C1 segment of cervical spinal cord (tissue), 14 donors: Measurements from ENCODE around the gene TAB2.
A peak's percentile ranks its signal among the peaks of the same experiment; 100 is the strongest.
"Not testable (repeated sequence)": the region's sequence is repeated elsewhere in the genome, so short reads cannot be mapped to it uniquely, and the experiment has no call there.

Experiments used
- DNase-seq, 14 donors: peaks; one replicate each; lab custom pipeline; 2025; lab: John Stamatoyannopoulos, UW

TAB2 gene

GRCh38 chr6:149443411-149444181 lies 126.1 kb downstream of the TAB2 start:
- peak in 5 of 14 donors; percentile 6 to 44 (median 17) for DNase-seq

DNA sequence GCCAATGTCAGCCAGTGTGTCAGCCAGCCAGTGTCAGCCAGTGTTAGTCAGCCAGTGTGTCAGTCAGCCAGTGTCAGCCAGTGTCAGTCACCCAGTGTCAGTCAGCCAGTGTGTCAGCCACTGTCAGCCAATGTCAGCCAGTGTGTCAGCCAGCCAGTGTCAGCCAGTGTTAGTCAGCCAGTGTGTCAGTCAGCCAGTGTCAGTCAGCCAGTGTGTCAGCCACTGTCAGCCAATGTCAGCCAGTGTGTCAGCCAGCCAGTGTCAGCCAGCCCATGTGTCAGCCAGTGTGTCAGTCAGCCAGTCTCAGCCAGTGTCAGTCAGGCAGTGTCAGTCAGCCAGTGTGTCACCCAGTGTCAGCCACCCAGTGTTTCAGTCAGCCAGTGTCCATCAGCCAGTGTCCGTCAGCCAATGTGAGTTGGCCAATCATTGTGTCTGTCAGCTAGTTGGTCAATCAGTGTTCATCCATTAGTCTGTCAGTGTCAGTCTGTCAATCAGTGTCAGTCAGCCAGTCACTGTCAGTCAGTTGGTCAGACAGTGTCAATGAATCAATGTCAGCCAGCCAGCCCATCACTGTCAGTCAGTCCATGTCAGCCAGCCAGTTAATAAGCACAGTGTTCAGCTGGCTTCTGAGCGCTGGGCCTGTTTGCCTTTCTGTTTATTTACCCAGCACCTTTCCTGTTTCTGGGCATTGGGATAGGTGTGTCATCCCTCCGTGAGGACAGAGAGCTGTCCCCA lies 127.0 kb downstream of the TAB2 start:
- DNase-seq: not testable (repeated sequence)

DNA sequence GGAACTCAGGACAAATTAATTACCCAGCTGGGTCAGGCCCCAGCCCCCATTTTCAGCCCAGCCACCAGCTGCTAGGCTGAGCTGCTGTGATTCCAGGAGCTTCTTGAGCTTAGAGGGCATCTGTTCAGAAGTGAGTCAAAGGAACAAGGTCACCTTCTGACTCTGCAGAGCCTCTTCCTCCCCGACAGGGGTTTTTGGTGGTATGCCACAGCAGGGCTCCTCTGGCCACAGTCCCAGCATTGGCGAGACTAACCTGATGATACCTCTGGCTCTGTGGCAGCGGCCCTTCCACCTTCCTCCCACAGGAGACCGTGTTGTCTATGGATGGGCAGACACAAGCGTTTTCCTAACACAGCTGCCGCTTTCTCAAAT lies 127.6 kb downstream of the TAB2 start:
- no peak for DNase-seq

DNA sequence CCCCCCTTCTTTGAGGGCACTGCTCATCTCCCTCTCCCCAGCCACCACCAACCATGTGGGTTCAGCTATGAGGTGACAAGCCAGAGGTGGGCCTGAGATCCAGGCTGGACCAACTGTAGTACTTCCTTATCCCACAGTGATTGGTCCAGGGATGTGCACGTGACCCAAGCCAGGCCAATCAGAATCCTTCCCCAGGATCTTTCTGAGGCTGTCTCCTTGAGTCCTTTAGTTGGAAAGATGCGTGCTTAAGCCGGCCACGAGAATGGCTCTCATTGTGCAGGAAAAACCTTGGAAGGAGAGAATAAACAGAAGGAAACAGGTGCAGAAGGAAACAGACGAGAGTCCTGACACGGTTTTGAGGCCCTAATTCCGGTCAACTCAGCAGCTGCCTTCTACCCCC lies 128.1 kb downstream of the TAB2 start:
- DNase-seq: no peak

DNA sequence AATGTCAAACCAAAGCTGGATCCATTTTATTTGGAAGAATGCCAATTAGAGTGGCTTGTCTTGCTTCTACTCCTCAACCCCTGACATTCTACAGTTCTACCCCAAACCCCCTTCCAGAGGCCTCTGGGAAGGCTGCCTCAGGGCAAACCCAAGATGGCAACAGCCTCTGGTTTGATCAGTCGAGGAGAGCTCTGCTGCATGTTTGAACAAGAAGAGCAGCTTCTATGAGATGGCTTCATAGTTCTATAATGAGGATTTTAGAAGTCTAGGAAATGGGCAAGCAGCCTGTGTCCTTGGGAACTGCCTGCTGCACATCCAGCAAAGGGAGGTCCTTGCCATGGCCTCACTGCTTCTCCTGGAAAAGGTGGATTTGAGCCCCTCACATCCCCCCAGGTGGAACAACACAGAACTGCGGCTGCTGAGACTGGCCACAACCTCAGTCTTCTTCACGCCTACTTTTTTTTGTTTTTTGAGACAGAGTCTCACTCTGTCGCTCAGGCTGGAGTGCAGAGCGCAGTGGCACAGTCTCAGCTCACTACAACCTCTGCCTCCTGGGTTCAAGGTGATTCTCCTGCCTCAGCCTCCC lies 129.4 kb downstream of the TAB2 start:
- no peak for DNase-seq

GRCh38 chr6:149448821-149449453 lies 131.4 kb downstream of the TAB2 start:
- DNase-seq: no peak

GRCh38 chr6:149449831-149450678 lies 132.5 kb downstream of the TAB2 start:
- DNase-seq: no peak

- DNase-seq: peak in 8 of 14 donors; percentile 9 to 57 (median 20)
Observed at GRCh38 chr6:149450679-149451375, 133.3 kb downstream of the TAB2 start.

GRCh38 chr6:149451376-149452036 lies 134.0 kb downstream of the TAB2 start:
- DNase-seq: peak in 1 of 14 donors; percentile 57

DNA sequence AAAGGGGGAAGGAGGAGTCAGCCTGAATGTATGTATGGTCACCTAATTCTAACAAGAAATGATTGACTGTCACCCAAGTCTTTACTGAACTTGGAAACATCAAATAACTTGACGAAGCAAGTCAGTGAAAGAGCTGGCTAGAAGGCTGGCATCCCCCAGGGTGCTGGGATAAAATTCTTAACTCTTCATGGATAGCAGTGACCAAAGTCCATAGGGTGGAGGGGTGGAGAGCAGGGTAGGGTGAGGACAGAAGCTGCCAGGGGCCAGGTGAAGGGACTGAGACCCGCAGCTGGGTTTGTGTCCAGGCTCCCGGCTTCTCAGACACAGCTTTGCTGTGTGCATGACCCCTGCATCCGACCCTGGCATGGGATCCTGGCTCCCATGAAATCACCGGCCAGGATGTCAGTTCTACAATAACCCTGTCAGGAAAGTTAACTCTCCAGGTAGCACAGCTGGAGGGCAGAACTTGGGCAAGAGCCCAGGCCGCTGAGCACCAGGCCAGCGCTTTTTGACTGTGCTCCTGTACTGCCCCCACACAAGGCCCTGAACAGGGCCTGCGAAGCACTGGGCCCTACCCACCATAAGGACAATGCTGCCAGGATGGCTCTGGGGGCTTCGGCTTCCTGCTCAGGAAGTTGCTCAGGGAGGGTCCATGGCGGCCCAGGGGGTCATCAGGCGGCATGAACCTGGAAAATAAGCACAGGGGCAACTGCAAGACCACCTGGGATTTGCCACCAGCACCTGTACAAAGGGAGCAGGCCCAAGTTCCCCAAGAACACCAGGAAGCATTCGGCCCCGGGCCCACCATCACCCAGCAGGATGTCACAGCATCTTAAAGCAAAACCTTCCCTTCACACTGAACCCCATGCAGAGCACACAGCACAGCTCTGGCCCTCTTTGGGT lies 134.8 kb downstream of the TAB2 start:
- no peak for DNase-seq

DNA sequence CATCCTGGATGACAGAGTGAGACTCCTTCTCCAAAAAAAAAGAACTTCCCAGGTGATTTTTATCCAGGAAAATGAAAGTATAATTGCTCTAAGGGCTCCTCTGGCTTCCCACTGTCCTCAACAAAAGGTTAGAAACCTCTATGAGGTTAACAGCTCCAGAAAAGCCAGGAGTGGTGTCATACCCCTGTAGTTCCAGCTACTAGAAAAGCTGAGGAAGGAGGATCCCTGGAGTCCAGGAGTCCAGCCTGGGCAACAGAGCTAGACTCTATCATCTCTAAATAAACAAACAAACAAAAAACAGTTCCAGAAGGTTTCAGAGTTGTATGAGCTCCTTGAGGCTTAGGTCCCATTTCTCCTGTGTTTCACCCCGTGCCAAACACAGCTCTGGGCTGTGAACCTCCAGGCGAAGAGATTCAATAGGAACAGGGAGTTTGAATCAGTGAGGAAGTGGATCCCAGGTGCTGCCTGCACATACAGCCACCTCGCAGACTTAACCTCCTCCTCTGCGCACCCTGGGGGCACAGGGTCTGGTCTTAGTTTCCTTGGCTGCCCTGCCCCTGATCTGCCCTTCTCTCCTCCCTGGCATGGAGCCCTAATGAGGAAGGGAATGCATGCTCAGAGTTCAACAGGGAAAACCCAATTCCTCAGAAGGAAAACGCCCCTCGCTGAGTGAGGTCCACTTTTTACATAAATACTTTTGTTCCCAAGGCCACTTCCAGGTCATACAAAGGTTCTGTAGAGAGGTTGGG lies 136.3 kb downstream of the TAB2 start:
- no peak for DNase-seq

GRCh38 chr6:149454346-149454848 lies 136.9 kb downstream of the TAB2 start:
- DNase-seq: peak; percentile 23 to 90 (median 76)

- DNase-seq: no peak
Observed at GRCh38 chr6:149455031-149455732, 137.7 kb downstream of the TAB2 start.

- no peak for DNase-seq
Observed at GRCh38 chr6:149456311-149457021, 139.0 kb downstream of the TAB2 start.

DNA sequence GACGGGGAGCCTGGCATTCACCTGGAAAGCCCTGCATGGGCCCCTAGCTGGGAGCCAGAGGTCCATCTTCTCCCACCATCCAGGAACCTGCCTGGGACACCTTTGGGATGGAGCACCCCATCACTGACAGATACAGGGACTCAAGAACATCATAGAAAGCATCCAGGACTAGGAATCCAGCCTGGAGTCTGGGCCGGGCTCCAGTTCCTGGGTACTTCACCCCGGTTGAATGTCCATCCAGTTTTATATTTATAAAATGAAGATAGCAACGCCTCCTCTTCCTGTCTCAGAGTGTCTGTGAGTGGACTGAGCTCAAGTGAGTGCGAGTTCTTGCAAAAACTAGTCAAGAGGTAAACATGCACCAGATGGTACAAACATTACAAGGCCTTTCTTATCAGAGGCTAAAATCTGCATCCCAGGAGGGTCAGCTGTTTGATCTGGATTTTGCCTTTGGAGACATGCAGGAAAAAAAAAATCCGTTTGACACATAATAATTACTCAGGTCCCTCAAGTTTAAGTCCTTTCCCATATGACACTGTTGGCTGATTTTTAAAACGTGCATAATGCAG lies 139.9 kb downstream of the TAB2 start:
- DNase-seq: no peak

DNA sequence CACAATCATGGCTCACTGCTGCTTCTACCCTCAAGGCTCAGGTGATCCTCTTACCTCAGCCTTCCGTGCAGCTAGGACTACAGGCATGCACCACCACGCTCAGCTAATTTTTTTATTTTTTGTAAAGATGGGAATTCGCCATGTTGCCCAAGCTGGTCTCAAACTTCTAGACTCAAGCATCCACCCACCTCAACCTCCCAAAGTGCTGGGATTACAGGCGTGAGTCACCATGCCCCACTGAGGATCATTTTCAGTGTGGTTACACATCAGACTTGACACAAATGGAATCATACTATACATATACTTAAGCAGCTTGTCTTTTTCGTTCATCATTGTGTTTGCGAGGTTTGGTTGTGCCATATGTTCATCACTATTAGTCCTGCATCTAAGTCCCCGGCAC lies 140.7 kb downstream of the TAB2 start:
- no peak for DNase-seq
